Stimulated activated CD4-positive, alpha-beta T cell treated with anti-CD3 and anti-CD28 coated beads, Interleukin-15, amount 100 ng/mL, for 1 hour (primary cell): ENCODE data around the gene TCERG1.
A peak's percentile ranks its signal among the peaks of the same experiment; 100 is the strongest.

Experiments used
- DNase-seq, 2 donors: peaks; one replicate each; pipeline ENCODE4 v3.0.0-alpha.2; 2020; ENCODE audit warnings: low read depth in 1 of 2, low spot score in 1 of 2

TCERG1 gene

GRCh38 chr5:146446861-146447733 is at the start of gene TCERG1:
Gene TCERG1 (plus strand): TSS chr5:146447333. CDS start chr5:146447350, 17 bp downstream.
- DNase-seq: peak; percentile 90 to 94

- no peak for DNase-seq
Measured at GRCh38 chr5:146398826-146399225, 48.3 kb upstream of the TCERG1 start.

- no peak for DNase-seq
Measured at GRCh38 chr5:146399481-146399880, 47.7 kb upstream of the TCERG1 start.

- DNase-seq: no peak
Measured at GRCh38 chr5:146400201-146400600, 46.9 kb upstream of the TCERG1 start.

GRCh38 chr5:146401021-146401420 is 46.1 kb upstream of the TCERG1 start:
- DNase-seq: no peak

- no peak for DNase-seq
Measured at GRCh38 chr5:146402949-146403348, 44.2 kb upstream of the TCERG1 start.

GRCh38 chr5:146409054-146409671 is 38.0 kb upstream of the TCERG1 start:
- no peak for DNase-seq

- DNase-seq: no peak
Measured at GRCh38 chr5:146410272-146410671, 36.9 kb upstream of the TCERG1 start.

GRCh38 chr5:146419696-146420095 is 27.4 kb upstream of the TCERG1 start:
- no peak for DNase-seq

GRCh38 chr5:146425023-146425422 is 22.1 kb upstream of the TCERG1 start:
- DNase-seq: no peak

GRCh38 chr5:146426305-146426704 is 20.8 kb upstream of the TCERG1 start:
- no peak for DNase-seq

GRCh38 chr5:146426853-146427618 is 20.1 kb upstream of the TCERG1 start:
- no peak for DNase-seq

- no peak for DNase-seq
Measured at GRCh38 chr5:146427619-146427997, 19.5 kb upstream of the TCERG1 start.

- no peak for DNase-seq
Measured at GRCh38 chr5:146428658-146429057, 18.5 kb upstream of the TCERG1 start.

- DNase-seq: no peak
Measured at GRCh38 chr5:146440353-146440752, 6.8 kb upstream of the TCERG1 start.

GRCh38 chr5:146440870-146441495 is 6.2 kb upstream of the TCERG1 start:
- DNase-seq: no peak

GRCh38 chr5:146441896-146442295 is 5.2 kb upstream of the TCERG1 start:
- no peak for DNase-seq

- peak in 1 of 2 donors; percentile 33 for DNase-seq
Measured at GRCh38 chr5:146447734-146448380, 724 bp downstream of the TCERG1 start.

- no peak for DNase-seq
Measured at GRCh38 chr5:146448783-146449519, 1.8 kb downstream of the TCERG1 start.

- no peak for DNase-seq
Measured at GRCh38 chr5:146450002-146450401, 2.9 kb downstream of the TCERG1 start.
